IMR-90 (cell line): ENCODE results near the gene NT5M.

Experiments used
- BHLHE40 ChIP-seq: fragments of 150-350 bp; IDR thresholded peaks from 2 replicates; pipeline ENCODE4 v1.6.1; 2016; ENCODE audit warnings: mild to moderate bottlenecking, low read depth, low read length
- CTCF ChIP-seq: conservative IDR thresholded peaks from 2 replicates; pipeline ENCODE4 v1.5.1; 2012; ENCODE audit warnings: mild to moderate bottlenecking, low read depth, low read length, improper control_type of control experiment
- ELK1 ChIP-seq: fragments of 150-350 bp; IDR thresholded peaks from 2 replicates; pipeline ENCODE4 v1.6.1; 2016; ENCODE audit warnings: low read depth, mild to moderate bottlenecking, low read length, moderate library complexity, borderline replicate concordance
- POLR2A ChIP-seq: IDR thresholded peaks from 2 replicates; pipeline ENCODE4 v1.6.1; 2012; ENCODE audit warnings: mild to moderate bottlenecking, low read depth, low read length
- RAD21 ChIP-seq: IDR thresholded peaks from 2 replicates; pipeline ENCODE4 v1.6.1; 2012; ENCODE audit warnings: low read length, improper control_type of control experiment

- no peak for TF ChIP-seq CTCF
- no peak for TF ChIP-seq BHLHE40
- TF ChIP-seq RAD21 = no peak
- TF ChIP-seq ELK1 = no peak
- no peak for TF ChIP-seq POLR2A
These were observed 6.2 kb downstream of the NT5M start for GRCh38 chr17:17309356-17309755.
